B cell (primary cell): ENCODE data around the gene CAMK1D. TPM values are rescaled to one million over a fixed set of nuclear protein-coding genes. Genes with fewer than 3 reads are reported as not detected.

Experiments used
- ATAC-seq: fragments of 200-7000 bp; cut with Tn5 transposase; one replicate; pipeline ENCODE4 v1.10.0; 2021; ENCODE audit warnings: low read depth, mild to moderate bottlenecking, moderate number of reproducible peaks, moderate library complexity
- CTCF ChIA-PET: fragments of 350-600 bp; sonication (Branson Sonifier 250); formaldehyde crosslinking; loops from one replicate; lab custom pipeline; 2021; ENCODE audit warnings: antibody characterized with exemption, inconsistent platforms; lab: Charles Lee
- POLR2A ChIA-PET: fragments of 350-600 bp; sonication (Branson Sonifier 250); formaldehyde crosslinking; loops from one replicate; lab custom pipeline; 2021; ENCODE audit warnings: antibody characterized with exemption; lab: Charles Lee
- DNase-seq: peaks from one replicate; pipeline ENCODE4 v3.0.0; 2013
- H2AFZ ChIP-seq: 2 replicates; pipeline ENCODE4 v1.6.1; 2012; ENCODE audit warnings: mild to moderate bottlenecking, low read depth, low read length; ENCODE audit not compliant: insufficient read depth, poor library complexity, severe bottlenecking
- H3K27ac ChIP-seq, 2 donors: 1 replicate in 1 of 2; 2 replicates in 1 of 2; pipeline ENCODE4 v1.5.1; 2012 to 2013; ENCODE audit warnings: low read length in 2 of 2, mild to moderate bottlenecking in 2 of 2, moderate library complexity in 1 of 2
- H3K27me3 ChIP-seq, 4 experiments: fragments of 200-600 bp in 1 of 4; sonication (generic) in 1 of 4; replicated peaks in 1 of 4; 1 replicate in 2 of 4; 2 replicates in 2 of 4; pipeline versions ENCODE4 v1.6.1 to v1.7.0; 2013 to 2016; ENCODE audit warnings: low read length in 3 of 4, mild to moderate bottlenecking in 2 of 4, mixed read lengths in 1 of 4, moderate library complexity in 1 of 4; ENCODE audit not compliant: insufficient read depth in 4 of 4, control insufficient read depth in 3 of 4; ENCODE audit errors: control extremely low read depth in 1 of 4
- H3K36me3 ChIP-seq, 2 experiments: replicated peaks in 1 of 2; 1 replicate in 1 of 2; 2 replicates in 1 of 2; pipeline versions ENCODE4 v1.6.1 to v1.7.1; 2013; ENCODE audit warnings: low read length in 1 of 2; ENCODE audit not compliant: insufficient read depth in 2 of 2, control insufficient read depth in 1 of 2; ENCODE audit errors: control extremely low read depth in 1 of 2, extremely low read depth in 1 of 2
- H3K4me1 ChIP-seq, 2 donors: fragments of 200-600 bp in 1 of 2; sonication (generic) in 1 of 2; 1 replicate in 1 of 2; 2 replicates in 1 of 2; pipeline versions ENCODE4 v1.5.1 to v1.6.1; 2013 to 2017; ENCODE audit warnings: low read length in 2 of 2; ENCODE audit not compliant: control insufficient read depth in 2 of 2, insufficient read depth in 2 of 2
- H3K4me2 ChIP-seq: replicated peaks from 2 replicates; pipeline ENCODE3; 2012; ENCODE audit warnings: mild to moderate bottlenecking, low read depth, low read length; ENCODE audit not compliant: poor library complexity, severe bottlenecking
- H3K4me3 ChIP-seq, 5 experiments: fragments of 200-600 bp in 1 of 5; sonication (generic) in 1 of 5; 1 replicate in 3 of 5; 2 replicates in 2 of 5; pipeline versions ENCODE4 v1.5.1 to v1.7.0; 2011 to 2016; ENCODE audit warnings: low read length in 4 of 5, mild to moderate bottlenecking in 4 of 5, low read depth in 2 of 5, control low read depth in 1 of 5, moderate library complexity in 1 of 5; ENCODE audit not compliant: insufficient read depth in 1 of 5; ENCODE audit errors: control extremely low read depth in 1 of 5, extremely low read depth in 1 of 5
- H3K79me2 ChIP-seq: fragments of 200-600 bp; sonication (generic); one replicate; pipeline ENCODE4 v1.6.0; 2016; ENCODE audit warnings: low read length; ENCODE audit not compliant: control insufficient read depth, insufficient read depth
- H3K9ac ChIP-seq: fragments of 200-600 bp; sonication (generic); 2 replicates; pipeline ENCODE4 v1.6.1; 2017; ENCODE audit warnings: mild to moderate bottlenecking, low read length, moderate library complexity
- H3K9me3 ChIP-seq, 3 donors: one replicate each; pipeline versions ENCODE4 v1.6.1 to v1.7.1; 2013; ENCODE audit warnings: low read length in 2 of 3; ENCODE audit not compliant: control insufficient read depth in 2 of 3, insufficient read depth in 1 of 3; ENCODE audit errors: control extremely low read depth in 1 of 3
- H4K20me1 ChIP-seq: 2 replicates; pipeline ENCODE4 v1.6.0; 2012; ENCODE audit warnings: mild to moderate bottlenecking, low read length; ENCODE audit not compliant: insufficient read depth, control insufficient read depth, poor library complexity, severe bottlenecking
- H3K27ac Mint-ChIP-seq: one replicate; pipeline ENCODE4 v1.8.0; 2021; ENCODE audit warnings: mixed read lengths
- H3K27me3 Mint-ChIP-seq: one replicate; pipeline ENCODE4 v1.8.0; 2021; ENCODE audit warnings: mixed read lengths
- H3K4me1 Mint-ChIP-seq: one replicate; pipeline ENCODE4 v1.8.0; 2021; ENCODE audit warnings: mixed read lengths
- H3K4me3 Mint-ChIP-seq: one replicate; pipeline ENCODE4 v1.8.0; 2021; ENCODE audit warnings: mixed read lengths
- H3K9me3 Mint-ChIP-seq: one replicate; pipeline ENCODE4 v1.8.0; 2022; ENCODE audit warnings: mixed read lengths; ENCODE audit not compliant: insufficient read depth
- CTCF ChIP-seq: fragments of 200-600 bp; IDR thresholded peaks from one replicate; pipeline ENCODE4 v1.8.0; 2022; ENCODE audit warnings: antibody characterized with exemption, mild to moderate bottlenecking
- EZH2 ChIP-seq: IDR thresholded peaks from 2 replicates; pipeline ENCODE4 v1.6.1; 2012; ENCODE audit warnings: borderline replicate concordance, low read depth, mild to moderate bottlenecking, moderate library complexity, low read length; ENCODE audit not compliant: insufficient read depth, poor library complexity, severe bottlenecking
- WGBS: methylation state at CpG from one replicate; pipeline ENCODE4 v1.1.5; 2013; ENCODE audit warnings: missing lambda C conversion rate; ENCODE audit not compliant: insufficient coverage; 5-methylcytosine and 5-hydroxymethylcytosine counted together
- intact Hi-C: fragments of 100-400 bp; cut with micrococcal nuclease; formaldehyde crosslinking; loops from one replicate; pipeline ENCODE4 v1.10.0; 2022
- polyA plus RNA-seq: library from polyadenylated mRNA; depleted of rRNA; stranded (reverse); fragments of >200 nt; gene quantifications from 2 replicates; pipeline ENCODE4 v1.2.3, GENCODE V29; 2012
- total RNA-seq, 2 donors: library from RNA; stranded (reverse); fragments of 120-200 nt in 1 of 2; gene quantifications; 1 replicate in 1 of 2; 2 replicates in 1 of 2; pipeline versions ENCODE4 v1.2.3 to v1.2.4, GENCODE V29; 2013 to 2022

The CAMK1D gene
- total and polyA plus RNA-seq, 2 donors (not counting 1 experiment from before 2014, with no cell fraction given) = 34.1 to 69.7 TPM

GRCh38 chr10:12799714-12800113 lies 450.4 kb downstream of the CAMK1D start:
- Mint-ChIP-seq H3K4me1 (no peaks in the 10 kb centered on the region), H3K4me3 (no peak overlapping the region)
- CTCF ChIA-PET = no interaction called here

GRCh38 chr10:12800302-12800701 lies 451.0 kb downstream of the CAMK1D start:
- CTCF ChIA-PET = no interaction called here
- Mint-ChIP-seq H3K4me3 (no peak overlapping the region), H3K9me3 (no peaks in the 10 kb centered on the region), H3K4me1 (no peaks in the 10 kb centered on the region), H3K27ac (no peak overlapping the region), H3K27me3 (no peaks in the 10 kb centered on the region)
- Histone ChIP-seq H3K4me3 (no peak overlapping the region), H4K20me1 (peaks cover 11% of the 10 kb centered on the region), H2AFZ (no peak overlapping the region), H3K79me2 (peaks cover 2% of the 10 kb centered on the region), H3K27me3 (no peaks in the 10 kb centered on the region), H3K9me3 (no peaks in the 10 kb centered on the region), H3K4me1 (no peaks in the 10 kb centered on the region), H3K27ac (no peak overlapping the region), H3K4me2 (no peak overlapping the region), H3K36me3 (peaks cover 0 to 63% of the 10 kb centered on the region in 2 experiments), H3K9ac (no peak overlapping the region)
- TF ChIP-seq EZH2 = no peak
- POLR2A ChIA-PET = no interaction called here
- WGBS = 88% methylated on average over 2 of the region's 4 CpGs
- ATAC-seq = no peak
- no peak for DNase-seq
- intact Hi-C loops = no loop called here

More at GRCh38 chr10:12799714-12800113, 450.4 kb downstream of the CAMK1D start:
- H3K27me3 Mint-ChIP-seq = no peaks in the 10 kb centered on the region
- DNase-seq (no peak), ATAC-seq (no peak)
- no peak overlapping the region for H3K27ac Mint-ChIP-seq
- H2AFZ ChIP-seq = no peak overlapping the region
- H3K79me2 ChIP-seq = peaks cover 6% of the 10 kb centered on the region
- no peaks in the 10 kb centered on the region for H3K9me3 ChIP-seq
- H3K9me3 Mint-ChIP-seq = no peaks in the 10 kb centered on the region
- no peak for TF ChIP-seq CTCF
- no peak for TF ChIP-seq EZH2
- H3K27me3 ChIP-seq = no peaks in the 10 kb centered on the region
- H3K4me3 ChIP-seq = no peak overlapping the region
- 100% methylated on average over 3 of the region's 5 CpGs for WGBS
- peaks cover 11% of the 10 kb centered on the region for H4K20me1 ChIP-seq
- no peaks in the 10 kb centered on the region for H3K4me1 ChIP-seq
- peaks cover 0 to 69% of the 10 kb centered on the region in 2 experiments for H3K36me3 ChIP-seq
- no peak overlapping the region for H3K9ac ChIP-seq
- no peak overlapping the region for H3K27ac ChIP-seq
- intact Hi-C loops = no loop called here
- H3K4me2 ChIP-seq = no peak overlapping the region
- POLR2A ChIA-PET = no interaction called here
